ENCODE measurements around the gene ZBED2. TPM values are rescaled to one million over a fixed set of nuclear protein-coding genes. Genes with fewer than 3 reads are reported as not detected.

The ZBED2 gene
- total RNA-seq, 2 donors from 2014 or later = not detected

GRCh38 chr3:111610189-111610588 lies 15.0 kb upstream of the ZBED2 start:
- Histone ChIP-seq H3K9me3 (no peaks in the 10 kb centered on the region), H3K36me3 (no peaks in the 10 kb centered on the region), H3K4me3 (no peak overlapping the region), H3K4me1 (ENCODE audit: control insufficient read depth in 1 of 2, low read depth in 2 of 2) (no peaks in the 10 kb centered on the region), H3K27me3 (replicated peaks; ENCODE audit: insufficient read depth) (no peaks in the 10 kb centered on the region), H3K27ac (no peak overlapping the region)
- TF ChIP-seq CTCF (IDR thresholded peaks at IDR 0.05) = no peak
- ATAC-seq (ENCODE audit: insufficient number of reproducible peaks, low FRiP score, low read depth) (no peak), DNase-seq (ENCODE audit: low spot score) (no peak)

- Histone ChIP-seq H3K9me3 (no peaks in the 10 kb centered on the region), H3K27me3 (replicated peaks; ENCODE audit: insufficient read depth) (no peaks in the 10 kb centered on the region), H3K4me3 (no peak overlapping the region), H3K36me3 (no peaks in the 10 kb centered on the region), H3K4me1 (ENCODE audit: control insufficient read depth in 1 of 2, low read depth in 2 of 2) (no peaks in the 10 kb centered on the region), H3K27ac (no peak overlapping the region)
- TF ChIP-seq CTCF (IDR thresholded peaks at IDR 0.05) = no peak
- DNase-seq (ENCODE audit: low spot score) = no peak
- no peak for ATAC-seq (ENCODE audit: insufficient number of reproducible peaks, low FRiP score, low read depth)
Measured at GRCh38 chr3:111609700-111610099, 14.6 kb upstream of the ZBED2 start.

GRCh38 chr3:111608383-111608782 lies 13.2 kb upstream of the ZBED2 start:
- H3K27ac ChIP-seq = no peak overlapping the region
- H3K4me1 ChIP-seq (ENCODE audit: control insufficient read depth in 1 of 2, low read depth in 2 of 2) = no peaks in the 10 kb centered on the region
- DNase-seq (ENCODE audit: low spot score) (no peak), ATAC-seq (ENCODE audit: insufficient number of reproducible peaks, low FRiP score, low read depth) (no peak)
- H3K4me3 ChIP-seq = no peak overlapping the region
- H3K9me3 ChIP-seq = no peaks in the 10 kb centered on the region
- H3K36me3 ChIP-seq = no peaks in the 10 kb centered on the region
- H3K27me3 ChIP-seq (replicated peaks; ENCODE audit: insufficient read depth) = no peaks in the 10 kb centered on the region
- TF ChIP-seq CTCF (IDR thresholded peaks at IDR 0.05) = no peak

GRCh38 chr3:111607240-111607920 lies 12.2 kb upstream of the ZBED2 start:
- Histone ChIP-seq H3K9me3 (no peaks in the 10 kb centered on the region), H3K27me3 (replicated peaks; ENCODE audit: insufficient read depth) (no peaks in the 10 kb centered on the region), H3K4me3 (no peak overlapping the region), H3K4me1 (ENCODE audit: control insufficient read depth in 1 of 2, low read depth in 2 of 2) (no peaks in the 10 kb centered on the region), H3K36me3 (no peaks in the 10 kb centered on the region), H3K27ac (no peak overlapping the region)
- ATAC-seq (ENCODE audit: insufficient number of reproducible peaks, low FRiP score, low read depth) (no peak), DNase-seq (ENCODE audit: low spot score) (no peak)
- TF ChIP-seq CTCF (IDR thresholded peaks at IDR 0.05) = no peak

- no peak for DNase-seq (ENCODE audit: low spot score)
- Histone ChIP-seq H3K9me3 (no peaks in the 10 kb centered on the region), H3K27ac (no peak overlapping the region), H3K36me3 (no peaks in the 10 kb centered on the region), H3K4me1 (ENCODE audit: control insufficient read depth in 1 of 2, low read depth in 2 of 2) (no peaks in the 10 kb centered on the region), H3K27me3 (replicated peaks; ENCODE audit: insufficient read depth) (no peaks in the 10 kb centered on the region), H3K4me3 (no peak overlapping the region)
- no peak for TF ChIP-seq CTCF (IDR thresholded peaks at IDR 0.05)
- ATAC-seq (ENCODE audit: insufficient number of reproducible peaks, low FRiP score, low read depth) = no peak
Measured at GRCh38 chr3:111605493-111605892, 10.3 kb upstream of the ZBED2 start.
